Trophoblast cell (in vitro differentiated cells and primary cell): Measurements from ENCODE around the gene CLEC16A.

Source experiments
- DNase-seq, 2 donors: peaks; one replicate each; pipeline ENCODE4 v3.0.0-alpha.2; 2016
- H2AFZ ChIP-seq: 2 replicates; pipeline ENCODE4 v1.6.1; 2013; ENCODE audit warnings: low read length, moderate library complexity, mild to moderate bottlenecking; ENCODE audit not compliant: insufficient read depth, poor library complexity
- H2AK5ac ChIP-seq: 2 replicates; pipeline ENCODE4 v1.6.1; 2013; ENCODE audit warnings: mild to moderate bottlenecking, low read length
- H2BK120ac ChIP-seq: 2 replicates; pipeline ENCODE4 v1.6.1; 2013; ENCODE audit warnings: low read length, mild to moderate bottlenecking, moderate library complexity; ENCODE audit not compliant: insufficient read depth, poor library complexity
- H2BK12ac ChIP-seq: 2 replicates; pipeline ENCODE4 v1.6.1; 2013; ENCODE audit warnings: mild to moderate bottlenecking, low read length, moderate library complexity
- H2BK5ac ChIP-seq: 2 replicates; pipeline ENCODE4 v1.6.1; 2013; ENCODE audit warnings: low read length, low read depth, moderate library complexity, mild to moderate bottlenecking; ENCODE audit not compliant: poor library complexity
- H3K14ac ChIP-seq: 2 replicates; pipeline ENCODE4 v1.6.1; 2013; ENCODE audit warnings: mild to moderate bottlenecking, low read length
- H3K18ac ChIP-seq: 2 replicates; pipeline ENCODE4 v1.6.1; 2013; ENCODE audit warnings: mild to moderate bottlenecking, low read length
- H3K23ac ChIP-seq: 2 replicates; pipeline ENCODE4 v1.6.1; 2013; ENCODE audit warnings: low read length
- H3K27ac ChIP-seq: 2 replicates; pipeline ENCODE4 v1.5.1; 2013; ENCODE audit warnings: low read depth, mild to moderate bottlenecking, inconsistent platforms, low read length, moderate library complexity
- H3K27me3 ChIP-seq: 2 replicates; pipeline ENCODE4 v1.6.1; 2013; ENCODE audit warnings: inconsistent platforms, mild to moderate bottlenecking, low read length, moderate library complexity; ENCODE audit not compliant: insufficient read depth
- H3K36me3 ChIP-seq, 2 experiments: 1 replicate in 1 of 2; 2 replicates in 1 of 2; pipeline ENCODE4 v1.6.1; 2013; ENCODE audit warnings: low read length in 2 of 2, mild to moderate bottlenecking in 2 of 2, moderate library complexity in 1 of 2; ENCODE audit not compliant: insufficient read depth in 2 of 2, control insufficient read depth in 1 of 2
- H3K4ac ChIP-seq: 2 replicates; pipeline ENCODE4 v1.6.1; 2013; ENCODE audit warnings: low read depth, mild to moderate bottlenecking, low read length, moderate library complexity
- H3K4me1 ChIP-seq, 2 experiments: 1 replicate in 1 of 2; 2 replicates in 1 of 2; pipeline ENCODE4 v1.6.1; 2013; ENCODE audit warnings: low read length in 2 of 2, mild to moderate bottlenecking in 2 of 2, moderate library complexity in 1 of 2; ENCODE audit not compliant: insufficient read depth in 2 of 2, control insufficient read depth in 1 of 2
- H3K4me2 ChIP-seq: 2 replicates; pipeline ENCODE4 v1.6.1; 2013; ENCODE audit warnings: inconsistent platforms, mild to moderate bottlenecking, low read length, moderate library complexity
- H3K4me3 ChIP-seq: 2 replicates; pipeline ENCODE4 v1.5.1; 2013; ENCODE audit warnings: mild to moderate bottlenecking, low read depth, low read length, inconsistent platforms
- H3K79me1 ChIP-seq: one replicate; pipeline ENCODE4 v1.6.1; 2013; ENCODE audit warnings: low read length
- H3K79me2 ChIP-seq: 2 replicates; pipeline ENCODE4 v1.6.1; 2013; ENCODE audit warnings: low read length, mild to moderate bottlenecking; ENCODE audit not compliant: control insufficient read depth, insufficient read depth, poor library complexity
- H3K9ac ChIP-seq: 2 replicates; pipeline ENCODE4 v1.6.1; 2013; ENCODE audit warnings: mild to moderate bottlenecking, low read length
- H3K9me3 ChIP-seq: 2 replicates; pipeline ENCODE4 v1.6.1; 2013; ENCODE audit warnings: low read depth, mild to moderate bottlenecking, control low read depth, inconsistent platforms, low read length; ENCODE audit not compliant: insufficient read depth
- H4K12ac ChIP-seq: 2 replicates; pipeline ENCODE4 v1.6.1; 2013; ENCODE audit warnings: low read depth, mild to moderate bottlenecking, low read length, moderate library complexity
- H4K8ac ChIP-seq: 2 replicates; pipeline ENCODE4 v1.6.1; 2013; ENCODE audit warnings: low read depth, mild to moderate bottlenecking, low read length, moderate library complexity
- H4K91ac ChIP-seq: one replicate; pipeline ENCODE4 v1.6.1; 2013; ENCODE audit warnings: low read depth, mild to moderate bottlenecking, low read length, moderate library complexity
- WGBS: extraction: QIAGEN DNeasy Blood & Tissue Kit; methylation state at CpG from one replicate; pipeline ENCODE4 v1.1.7; 2013; ENCODE audit warnings: missing lambda C conversion rate; ENCODE audit not compliant: insufficient read length, insufficient coverage; ENCODE audit errors: extremely low coverage; 5-methylcytosine and 5-hydroxymethylcytosine counted together

The CLEC16A gene

GRCh38 chr16:11144122-11144521, 199.8 kb downstream of the CLEC16A start:
- no peak overlapping the region for H3K23ac ChIP-seq
- H3K79me1 ChIP-seq = no peaks in the 10 kb centered on the region
- no peaks in the 10 kb centered on the region for H3K36me3 ChIP-seq
- H2BK12ac ChIP-seq = no peak overlapping the region
- no peak overlapping the region for H4K12ac ChIP-seq
- no peaks in the 10 kb centered on the region for H3K27me3 ChIP-seq
- H3K27ac ChIP-seq = no peak overlapping the region
- WGBS = no CpG with 5 or more reads among the region's 4 CpGs
- no peak overlapping the region for H3K4ac ChIP-seq
- H2AFZ ChIP-seq = no peak overlapping the region
- H4K8ac ChIP-seq = no peak overlapping the region
- H2BK120ac ChIP-seq = no peak overlapping the region
- DNase-seq = no peak
- no peak overlapping the region for H3K18ac ChIP-seq
- H2BK5ac ChIP-seq = no peak overlapping the region
- peaks cover 16% of the 10 kb centered on the region in 2 experiments for H3K4me1 ChIP-seq
- no peak overlapping the region for H2AK5ac ChIP-seq
- H3K9ac ChIP-seq = no peak overlapping the region
- no peak overlapping the region for H4K91ac ChIP-seq
- H3K4me3 ChIP-seq = no peak overlapping the region
- no peaks in the 10 kb centered on the region for H3K9me3 ChIP-seq
- no peak overlapping the region for H3K14ac ChIP-seq
- no peak overlapping the region for H3K4me2 ChIP-seq
- no peaks in the 10 kb centered on the region for H3K79me2 ChIP-seq

- Histone ChIP-seq H4K91ac (no peak overlapping the region), H3K4me3 (no peak overlapping the region), H4K12ac (no peak overlapping the region), H3K4me1 (peaks cover 9 to 10% of the 10 kb centered on the region in 2 experiments), H2BK12ac (no peak overlapping the region), H4K8ac (no peak overlapping the region), H3K79me2 (no peaks in the 10 kb centered on the region), H3K9ac (no peak overlapping the region), H2BK5ac (no peak overlapping the region), H3K36me3 (no peaks in the 10 kb centered on the region), H3K23ac (no peak overlapping the region), H3K27ac (no peak overlapping the region), H2AK5ac (no peak overlapping the region), H3K4me2 (no peak overlapping the region), H3K4ac (no peak overlapping the region), H2AFZ (no peak overlapping the region), H3K14ac (no peak overlapping the region), H2BK120ac (no peak overlapping the region), H3K27me3 (no peaks in the 10 kb centered on the region), H3K18ac (no peak overlapping the region), H3K9me3 (peaks cover under 1% of the 10 kb centered on the region), H3K79me1 (no peaks in the 10 kb centered on the region)
- no CpG with 5 or more reads among the region's 13 CpGs for WGBS
- DNase-seq = no peak
Observed at GRCh38 chr16:11145173-11145818, 200.9 kb downstream of the CLEC16A start.

GRCh38 chr16:11145819-11146211, 201.5 kb downstream of the CLEC16A start:
- H3K9ac ChIP-seq = no peak overlapping the region
- peaks cover 6 to 10% of the 10 kb centered on the region in 2 experiments for H3K4me1 ChIP-seq
- no peak overlapping the region for H4K8ac ChIP-seq
- no peaks in the 10 kb centered on the region for H3K27me3 ChIP-seq
- no peak overlapping the region for H2AFZ ChIP-seq
- DNase-seq = no peak
- no peak overlapping the region for H4K12ac ChIP-seq
- no peak overlapping the region for H2AK5ac ChIP-seq
- no peak overlapping the region for H4K91ac ChIP-seq
- no peak overlapping the region for H3K18ac ChIP-seq
- no peaks in the 10 kb centered on the region for H3K36me3 ChIP-seq
- H3K79me2 ChIP-seq = no peaks in the 10 kb centered on the region
- no CpG with 5 or more reads among the region's 7 CpGs for WGBS
- H2BK5ac ChIP-seq = no peak overlapping the region
- H2BK120ac ChIP-seq = no peak overlapping the region
- H3K4me2 ChIP-seq = no peak overlapping the region
- H3K79me1 ChIP-seq = no peaks in the 10 kb centered on the region
- no peak overlapping the region for H3K4ac ChIP-seq
- H2BK12ac ChIP-seq = no peak overlapping the region
- no peak overlapping the region for H3K27ac ChIP-seq
- H3K4me3 ChIP-seq = no peak overlapping the region
- no peak overlapping the region for H3K14ac ChIP-seq
- H3K9me3 ChIP-seq = peaks cover 2% of the 10 kb centered on the region
- H3K23ac ChIP-seq = no peak overlapping the region

GRCh38 chr16:11147033-11147753, 202.8 kb downstream of the CLEC16A start:
- Histone ChIP-seq H3K4me3 (no peak overlapping the region), H3K4ac (no peak overlapping the region), H3K4me2 (no peak overlapping the region), H3K4me1 (peaks cover 6 to 7% of the 10 kb centered on the region in 2 experiments), H3K27ac (no peak overlapping the region), H2BK12ac (no peak overlapping the region), H3K23ac (no peak overlapping the region), H2AFZ (no peak overlapping the region), H2AK5ac (peak overlapping the region; percentile 17), H4K91ac (no peak overlapping the region), H3K36me3 (no peaks in the 10 kb centered on the region), H3K14ac (no peak overlapping the region), H3K18ac (no peak overlapping the region), H2BK5ac (no peak overlapping the region), H2BK120ac (no peak overlapping the region), H4K8ac (no peak overlapping the region), H3K9ac (no peak overlapping the region), H3K27me3 (no peaks in the 10 kb centered on the region), H3K79me1 (no peaks in the 10 kb centered on the region), H4K12ac (no peak overlapping the region), H3K9me3 (peaks cover 2% of the 10 kb centered on the region), H3K79me2 (no peaks in the 10 kb centered on the region)
- no peak for DNase-seq
- no CpG with 5 or more reads among the region's 9 CpGs for WGBS
